Mesodermal cell (in vitro differentiated cells): ENCODE data around the gene LIPH.

Source experiments
- H3K27ac ChIP-seq: 2 replicates; pipeline ENCODE4 v1.7.0; 2013; ENCODE audit warnings: mild to moderate bottlenecking, low read depth, low read length, moderate library complexity; ENCODE audit not compliant: severe bottlenecking
- H3K36me3 ChIP-seq: 2 replicates; pipeline ENCODE4 v1.7.1; 2013; ENCODE audit warnings: mild to moderate bottlenecking, low read length, moderate library complexity; ENCODE audit not compliant: control insufficient read depth, insufficient read depth
- H3K4me1 ChIP-seq: one replicate; pipeline ENCODE4 v1.7.1; 2013; ENCODE audit warnings: mild to moderate bottlenecking, low read length; ENCODE audit not compliant: insufficient read depth, control insufficient read depth, poor library complexity, severe bottlenecking
- H3K4me3 ChIP-seq: 2 replicates; pipeline ENCODE4 v1.7.0; 2013; ENCODE audit warnings: low read length, control low read depth, mild to moderate bottlenecking; ENCODE audit not compliant: insufficient read depth, poor library complexity, severe bottlenecking; ENCODE audit errors: extremely low read depth
- H3K9me3 ChIP-seq: 2 replicates; pipeline ENCODE4 v1.7.1; 2013; ENCODE audit warnings: mild to moderate bottlenecking, low read length, moderate library complexity; ENCODE audit not compliant: control insufficient read depth
- WGBS, 2 experiments: methylation state at CpG; one replicate each; pipeline ENCODE4 v1.1.5; 2013; ENCODE audit warnings: missing lambda C conversion rate in 2 of 2; ENCODE audit not compliant: insufficient coverage in 2 of 2; 5-methylcytosine and 5-hydroxymethylcytosine counted together

The LIPH gene

DNA sequence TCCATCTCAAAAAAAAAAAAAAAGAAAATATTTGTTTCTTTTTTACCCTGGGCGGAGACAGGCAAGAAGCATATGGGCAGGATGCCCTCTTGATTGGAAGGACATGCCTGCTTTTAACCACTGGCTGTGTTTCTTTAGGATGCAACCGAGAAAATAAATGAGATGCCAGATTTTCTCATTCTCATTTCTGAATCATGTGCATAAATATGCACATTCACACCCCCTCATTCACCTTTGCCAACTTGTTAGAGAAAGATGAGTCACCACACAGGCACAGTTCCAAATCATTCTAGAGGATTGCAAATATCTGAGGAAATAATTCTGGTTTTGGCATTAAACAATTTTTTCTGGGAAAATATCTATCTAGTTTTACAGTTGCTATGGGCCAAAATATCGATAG lies 3.3 kb downstream of the LIPH start:
- no peak overlapping the region for H3K4me3 ChIP-seq
- no peak overlapping the region for H3K27ac ChIP-seq
- no peaks in the 10 kb centered on the region for H3K36me3 ChIP-seq
- 100% methylated on average over 2 of the region's 3 CpGs for WGBS, 2 experiments
- H3K4me1 ChIP-seq: peaks cover 4% of the 10 kb centered on the region
- no peaks in the 10 kb centered on the region for H3K9me3 ChIP-seq

DNA sequence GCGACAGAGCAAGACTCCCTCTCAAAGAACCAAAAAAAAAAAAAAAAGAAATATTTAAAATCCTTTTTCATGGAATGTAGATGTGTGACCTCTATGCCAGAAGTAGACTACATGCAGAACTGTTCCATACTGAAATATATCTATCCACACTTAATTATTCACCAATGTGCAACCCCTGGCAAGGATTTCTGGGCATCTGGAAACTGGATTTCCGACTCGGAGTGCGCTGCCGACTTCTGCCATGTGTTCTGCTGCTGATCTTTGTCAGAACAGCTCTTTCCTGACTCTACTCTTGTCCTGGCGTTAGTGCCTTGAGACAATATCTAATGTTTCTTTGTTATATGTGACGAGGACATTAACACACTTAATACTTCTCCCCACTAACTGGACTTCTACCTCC lies 11.7 kb downstream of the LIPH start:
- no peak overlapping the region for H3K4me3 ChIP-seq
- WGBS, 2 experiments: 93 to 94% methylated on average over 3 of the region's 7 CpGs
- no peak overlapping the region for H3K27ac ChIP-seq
- no peaks in the 10 kb centered on the region for H3K9me3 ChIP-seq
- no peaks in the 10 kb centered on the region for H3K36me3 ChIP-seq
- H3K4me1 ChIP-seq: no peaks in the 10 kb centered on the region

GRCh38 chr3:185539934-185540333 lies 12.5 kb downstream of the LIPH start:
- 88% methylated on average over 2 of the region's 2 CpGs; no CpG with 5 or more reads in 1 of the 2 experiments for WGBS, 2 experiments
- H3K27ac ChIP-seq: no peak overlapping the region
- H3K4me3 ChIP-seq: no peak overlapping the region
- H3K4me1 ChIP-seq: no peaks in the 10 kb centered on the region
- H3K9me3 ChIP-seq: no peaks in the 10 kb centered on the region
- H3K36me3 ChIP-seq: no peaks in the 10 kb centered on the region

- WGBS, 2 experiments: 83 to 95% methylated on average over 7 to 9 of the region's 9 CpGs
- Histone ChIP-seq H3K4me3 (no peak overlapping the region), H3K9me3 (no peaks in the 10 kb centered on the region), H3K36me3 (no peaks in the 10 kb centered on the region), H3K4me1 (no peaks in the 10 kb centered on the region), H3K27ac (no peak overlapping the region)
These were observed 14.9 kb downstream of the LIPH start for GRCh38 chr3:185537369-185537970.

DNA sequence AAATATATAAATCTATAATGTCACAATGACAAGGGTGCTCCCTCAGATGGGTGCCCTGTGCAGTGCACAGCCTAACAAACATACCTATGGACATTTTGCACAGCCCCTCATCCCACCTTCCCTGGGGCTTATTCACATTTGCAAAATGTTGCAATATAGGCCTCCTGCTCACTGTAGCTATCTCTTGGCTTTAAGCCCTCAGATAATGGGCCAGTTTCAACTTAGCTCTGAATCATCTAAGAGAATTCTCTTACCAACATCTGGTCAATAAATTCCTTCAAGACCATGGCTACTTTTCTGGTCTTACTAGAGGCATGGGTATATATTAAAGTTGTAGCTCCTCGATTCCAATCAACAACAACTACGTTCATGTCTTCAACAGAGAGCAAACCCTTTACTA lies 17.9 kb downstream of the LIPH start:
- H3K9me3 ChIP-seq: no peaks in the 10 kb centered on the region
- no peak overlapping the region for H3K27ac ChIP-seq
- H3K4me3 ChIP-seq: no peak overlapping the region
- no CpG with 5 or more reads among the region's 2 CpGs for WGBS, 2 experiments
- H3K4me1 ChIP-seq: no peaks in the 10 kb centered on the region
- no peaks in the 10 kb centered on the region for H3K36me3 ChIP-seq

- H3K9me3 ChIP-seq: no peaks in the 10 kb centered on the region
- H3K4me3 ChIP-seq: no peak overlapping the region
- H3K4me1 ChIP-seq: no peaks in the 10 kb centered on the region
- no peak overlapping the region for H3K27ac ChIP-seq
- H3K36me3 ChIP-seq: no peaks in the 10 kb centered on the region
- WGBS, 2 experiments: 73% methylated on average over 2 of the region's 5 CpGs; no CpG with 5 or more reads in 1 of the 2 experiments
These were observed 19.5 kb downstream of the LIPH start for GRCh38 chr3:185532901-185533300.

DNA sequence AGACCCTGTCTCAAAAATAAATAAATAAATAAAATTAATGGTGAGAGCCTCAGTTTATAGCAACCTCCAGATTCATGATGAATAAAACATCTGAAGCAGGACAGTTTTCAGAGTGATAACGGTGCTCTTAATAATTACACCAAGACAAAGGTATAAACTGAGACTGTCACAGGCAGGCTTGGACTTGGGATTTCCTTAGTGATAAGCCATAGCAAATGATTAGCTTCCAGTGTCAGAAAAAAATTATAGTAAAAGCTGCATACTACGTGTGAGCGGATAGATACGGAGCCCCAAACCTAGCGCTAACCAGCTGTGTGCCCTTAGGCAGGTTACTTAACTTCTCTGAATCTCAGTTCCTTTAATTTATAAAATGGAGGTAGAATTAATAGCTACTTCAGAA lies 21.5 kb downstream of the LIPH start:
- H3K4me3 ChIP-seq: no peak overlapping the region
- H3K36me3 ChIP-seq: no peaks in the 10 kb centered on the region
- H3K27ac ChIP-seq: no peak overlapping the region
- no peaks in the 10 kb centered on the region for H3K9me3 ChIP-seq
- H3K4me1 ChIP-seq: no peaks in the 10 kb centered on the region
- WGBS, 2 experiments: 70% methylated on average over 4 of the region's 5 CpGs; no CpG with 5 or more reads in 1 of the 2 experiments

GRCh38 chr3:185528532-185528931 lies 23.9 kb downstream of the LIPH start:
- no peaks in the 10 kb centered on the region for H3K9me3 ChIP-seq
- H3K36me3 ChIP-seq: no peaks in the 10 kb centered on the region
- WGBS, 2 experiments: 60 to 100% methylated on average over 1 to 4 of the region's 6 CpGs
- H3K27ac ChIP-seq: no peak overlapping the region
- H3K4me3 ChIP-seq: no peak overlapping the region
- no peaks in the 10 kb centered on the region for H3K4me1 ChIP-seq

DNA sequence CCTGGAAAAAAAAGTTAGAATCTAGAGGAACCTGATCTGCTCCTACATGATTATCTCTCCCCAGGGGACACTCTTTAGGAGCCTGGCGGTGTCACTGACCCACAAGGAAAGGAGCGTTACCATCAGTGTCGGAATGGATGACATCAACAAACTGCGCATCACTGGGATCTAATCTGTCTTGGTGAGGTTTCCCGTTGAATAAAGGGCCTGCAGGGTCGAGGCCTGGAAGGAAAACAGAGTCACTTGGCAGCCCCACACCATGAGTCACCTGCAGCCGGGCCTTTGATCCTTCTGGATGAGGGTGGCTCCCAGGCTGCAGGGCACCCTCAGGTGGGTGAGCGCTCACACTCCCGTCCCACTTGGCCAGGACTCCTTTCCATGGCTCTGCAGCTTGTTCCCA lies 25.0 kb downstream of the LIPH start:
- H3K4me3 ChIP-seq: no peak overlapping the region
- H3K27ac ChIP-seq: no peak overlapping the region
- WGBS, 2 experiments: 79 to 82% methylated on average over 9 of the region's 9 CpGs
- no peaks in the 10 kb centered on the region for H3K36me3 ChIP-seq
- H3K4me1 ChIP-seq: no peaks in the 10 kb centered on the region
- H3K9me3 ChIP-seq: no peaks in the 10 kb centered on the region

DNA sequence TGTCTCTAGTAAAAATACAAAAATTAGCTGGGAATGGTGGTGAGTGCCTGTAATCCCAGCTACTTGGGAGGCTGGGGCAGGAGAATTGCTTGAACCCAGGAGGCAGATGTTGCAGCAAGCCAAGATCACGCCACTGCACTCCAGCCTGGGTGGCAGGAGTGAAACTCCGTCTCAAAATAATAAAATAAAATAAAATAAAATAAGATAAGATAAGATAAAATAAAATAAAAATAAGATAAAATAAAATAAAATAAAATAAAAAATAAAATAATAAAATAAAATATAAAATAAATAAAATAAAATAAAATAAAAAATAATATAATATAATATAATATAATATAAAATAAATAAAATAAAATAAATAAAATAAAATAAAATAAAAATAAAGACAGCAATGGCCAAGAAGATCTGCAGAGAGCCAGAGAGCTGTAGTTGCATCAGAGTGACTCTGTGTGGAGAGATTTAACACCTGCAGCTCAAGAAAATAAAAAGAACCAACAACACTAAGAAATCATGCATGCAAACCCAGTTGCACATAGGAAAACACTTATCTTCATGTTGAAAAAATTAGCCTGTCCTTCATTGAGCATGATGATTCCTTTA lies 25.9 kb downstream of the LIPH start:
- no peak overlapping the region for H3K27ac ChIP-seq
- no peaks in the 10 kb centered on the region for H3K4me1 ChIP-seq
- no peaks in the 10 kb centered on the region for H3K9me3 ChIP-seq
- H3K36me3 ChIP-seq: no peaks in the 10 kb centered on the region
- H3K4me3 ChIP-seq: no peak overlapping the region
- WGBS, 2 experiments: no CpG with 5 or more reads among the region's 2 CpGs

- Histone ChIP-seq H3K36me3 (no peaks in the 10 kb centered on the region), H3K9me3 (no peaks in the 10 kb centered on the region), H3K27ac (no peak overlapping the region), H3K4me3 (no peak overlapping the region), H3K4me1 (no peaks in the 10 kb centered on the region)
- WGBS, 2 experiments: 85 to 91% methylated on average over 6 of the region's 7 CpGs
These were observed 30.8 kb downstream of the LIPH start for GRCh38 chr3:185521349-185522138.
